ENCODE measurements around the gene TAS2R46. TPM values are rescaled to one million over a fixed set of nuclear protein-coding genes. Genes with fewer than 3 reads are reported as not detected.
"Not testable (repeated sequence)": the region's sequence is repeated elsewhere in the genome, so short reads cannot be mapped to it uniquely, and the experiment has no call there.

Gene TAS2R46
- total RNA-seq, 2 donors from 2014 or later: 0.48 to 0.84 TPM

- TF ChIP-seq CTCF (IDR thresholded peaks at IDR 0.05): no peak
- Histone ChIP-seq H3K27me3 (no peaks in the 10 kb centered on the region), H3K27ac (no peak overlapping the region), H3K9me3 (no peaks in the 10 kb centered on the region), H3K36me3 (no peaks in the 10 kb centered on the region), H3K4me3 (no peak overlapping the region), H3K9ac (ENCODE audit: low read depth in 2 of 2, low read length in 2 of 2) (no peak overlapping the region), H3K4me1 (no peaks in the 10 kb centered on the region)
- intact Hi-C loops (cut with DNase I): no loop called here
- DNase-seq: no peak
Measured at GRCh38 chr12:11059041-11059440, 3.1 kb downstream of the TAS2R46 start.

- Histone ChIP-seq H3K27ac (no peak overlapping the region), H3K9me3 (no peaks in the 10 kb centered on the region), H3K27me3 (no peaks in the 10 kb centered on the region), H3K4me1 (no peaks in the 10 kb centered on the region), H3K4me3 (no peak overlapping the region), H3K9ac (ENCODE audit: low read depth in 2 of 2, low read length in 2 of 2) (no peak overlapping the region), H3K36me3 (no peaks in the 10 kb centered on the region)
- no peak for TF ChIP-seq CTCF (IDR thresholded peaks at IDR 0.05)
- intact Hi-C loops (cut with DNase I): no loop called here
- no peak for DNase-seq
Measured at GRCh38 chr12:11055306-11055705, 6.8 kb downstream of the TAS2R46 start.

- H3K27me3 ChIP-seq; intact Hi-C loops (cut with DNase I): not testable (repeated sequence)
Measured at GRCh38 chr12:11049806-11050531, 12.1 kb downstream of the TAS2R46 start.

GRCh38 chr12:11041366-11041765 is 20.7 kb downstream of the TAS2R46 start:
- DNase-seq; H3K9ac ChIP-seq (ENCODE audit: low read depth in 2 of 2, low read length in 2 of 2); H3K27me3 ChIP-seq; H3K9me3 ChIP-seq; H3K36me3 ChIP-seq; H3K27ac ChIP-seq; H3K4me3 ChIP-seq; intact Hi-C loops (cut with DNase I); H3K4me1 ChIP-seq: not testable (repeated sequence)

More at GRCh38 chr12:11049806-11050531, 12.1 kb downstream of the TAS2R46 start:
- not testable (repeated sequence) for H3K4me3 ChIP-seq; H3K27ac ChIP-seq; H3K9me3 ChIP-seq; H3K9ac ChIP-seq (ENCODE audit: low read depth in 2 of 2, low read length in 2 of 2); H3K36me3 ChIP-seq; DNase-seq; H3K4me1 ChIP-seq

- no peaks in the 10 kb centered on the region for H3K4me1 ChIP-seq
Measured at GRCh38 chr12:11040162-11040561, 21.9 kb downstream of the TAS2R46 start.

GRCh38 chr12:11039171-11039570 is 22.9 kb downstream of the TAS2R46 start:
- intact Hi-C loops (cut with DNase I): no loop called here

More at GRCh38 chr12:11040162-11040561, 21.9 kb downstream of the TAS2R46 start:
- no peak overlapping the region for H3K27ac ChIP-seq
- H3K4me3 ChIP-seq: no peak overlapping the region
- H3K27me3 ChIP-seq: no peaks in the 10 kb centered on the region
- no peaks in the 10 kb centered on the region for H3K36me3 ChIP-seq
- intact Hi-C loops (cut with DNase I): no loop called here
- no peak overlapping the region for H3K9ac ChIP-seq (ENCODE audit: low read depth in 2 of 2, low read length in 2 of 2)
- no peak for TF ChIP-seq CTCF (IDR thresholded peaks at IDR 0.05)
- H3K9me3 ChIP-seq: no peaks in the 10 kb centered on the region
- no peak for DNase-seq

GRCh38 chr12:11033959-11034358 is 28.1 kb downstream of the TAS2R46 start:
- H3K4me1 ChIP-seq; H3K27me3 ChIP-seq; H3K27ac ChIP-seq; H3K36me3 ChIP-seq; H3K4me3 ChIP-seq; H3K9me3 ChIP-seq; intact Hi-C loops (cut with DNase I); DNase-seq; H3K9ac ChIP-seq (ENCODE audit: low read depth in 2 of 2, low read length in 2 of 2): not testable (repeated sequence)

More at GRCh38 chr12:11039171-11039570, 22.9 kb downstream of the TAS2R46 start:
- Histone ChIP-seq H3K36me3 (no peaks in the 10 kb centered on the region), H3K27ac (no peak overlapping the region), H3K9ac (ENCODE audit: low read depth in 2 of 2, low read length in 2 of 2) (no peak overlapping the region), H3K4me3 (no peak overlapping the region), H3K4me1 (no peaks in the 10 kb centered on the region), H3K9me3 (no peaks in the 10 kb centered on the region), H3K27me3 (no peaks in the 10 kb centered on the region)
- DNase-seq: no peak
- TF ChIP-seq CTCF (IDR thresholded peaks at IDR 0.05): no peak
